Omental fat pad (tissue), 4 donors: ENCODE data around the gene SH3RF1. TPM values are rescaled to one million over a fixed set of nuclear protein-coding genes. Genes with fewer than 3 reads are reported as not detected.
A peak's percentile ranks its signal among the peaks of the same experiment; 100 is the strongest.

ENCODE experiments used
- ATAC-seq: fragments of 150-250 bp; one replicate; pipeline ENCODE4 v1.9.1; 2016; ENCODE audit warnings: mild to moderate bottlenecking, moderate library complexity; ENCODE audit not compliant: low FRiP score
- DNase-seq: peaks from one replicate; pipeline ENCODE4 v3.0.0-alpha.2; 2019; ENCODE audit warnings: low spot score
- CTCF ChIP-seq, 3 donors: fragments of 450-650 bp; IDR thresholded peaks; one replicate each; pipeline ENCODE4 v1.5.1; 2016 to 2017; ENCODE audit warnings: antibody characterized with exemption in 3 of 3, mild to moderate bottlenecking in 3 of 3, moderate library complexity in 2 of 3
- total RNA-seq, 4 donors: library from RNA; depleted of rRNA; stranded (reverse); fragments of >200 nt; gene quantifications; one replicate each; pipeline ENCODE4 v1.1.0, GENCODE V29; 2016

The SH3RF1 gene
- total RNA-seq, 4 donors from 2014 or later, result 15.9 to 28.5 (median 23.5) TPM

GRCh38 chr4:169094656-169095231 is 176.0 kb downstream of the SH3RF1 start:
- no peak for ATAC-seq
- no peak for TF ChIP-seq CTCF (IDR thresholded peaks at IDR 0.05)

GRCh38 chr4:169092889-169093522 is 177.8 kb downstream of the SH3RF1 start:
- no peak for TF ChIP-seq CTCF (IDR thresholded peaks at IDR 0.05)
- ATAC-seq (no peak), DNase-seq (no peak)

More at GRCh38 chr4:169094656-169095231, 176.0 kb downstream of the SH3RF1 start:
- no peak for DNase-seq

GRCh38 chr4:169090484-169091215 is 180.1 kb downstream of the SH3RF1 start:
- no peak for DNase-seq
- ATAC-seq, result no peak
- no peak for TF ChIP-seq CTCF (IDR thresholded peaks at IDR 0.05)

GRCh38 chr4:169089004-169089403 is 181.8 kb downstream of the SH3RF1 start:
- no peak for TF ChIP-seq CTCF (IDR thresholded peaks at IDR 0.05)
- ATAC-seq (no peak), DNase-seq (no peak)

- ATAC-seq (no peak), DNase-seq (no peak)
- no peak for TF ChIP-seq CTCF (IDR thresholded peaks at IDR 0.05)
These were observed 185.8 kb downstream of the SH3RF1 start for GRCh38 chr4:169084954-169085353.

GRCh38 chr4:169080981-169081380 is 189.8 kb downstream of the SH3RF1 start:
- DNase-seq, result no peak
- no peak for TF ChIP-seq CTCF (IDR thresholded peaks at IDR 0.05)
- peak; percentile 43 for ATAC-seq
